ENCODE measurements around the gene RIMS1. TPM values are rescaled to one million over a fixed set of nuclear protein-coding genes. Genes with fewer than 3 reads are reported as not detected.

Gene RIMS1
- total RNA-seq, 4 donors from 2014 or later = 0.17 to 0.89 (median 0.44) TPM

GRCh38 chr6:72350296-72350881 is 464.0 kb downstream of the RIMS1 start:
- H3K36me3 ChIP-seq = no peaks in the 10 kb centered on the region
- no peaks in the 10 kb centered on the region for H3K4me1 ChIP-seq
- no peak overlapping the region for H3K4me3 ChIP-seq (replicated peaks in 1 of 3)
- H3K27ac ChIP-seq = no peak overlapping the region
- H3K27me3 ChIP-seq = no peaks in the 10 kb centered on the region
- DNase-seq = no peak
- H3K9me3 ChIP-seq = no peaks in the 10 kb centered on the region
- intact Hi-C loops (cut with DNase I) = no loop called here
- 70 to 79% methylated on average over 1 of the region's 1 CpG for WGBS, 2 donors
- TF ChIP-seq, protein P1, sequence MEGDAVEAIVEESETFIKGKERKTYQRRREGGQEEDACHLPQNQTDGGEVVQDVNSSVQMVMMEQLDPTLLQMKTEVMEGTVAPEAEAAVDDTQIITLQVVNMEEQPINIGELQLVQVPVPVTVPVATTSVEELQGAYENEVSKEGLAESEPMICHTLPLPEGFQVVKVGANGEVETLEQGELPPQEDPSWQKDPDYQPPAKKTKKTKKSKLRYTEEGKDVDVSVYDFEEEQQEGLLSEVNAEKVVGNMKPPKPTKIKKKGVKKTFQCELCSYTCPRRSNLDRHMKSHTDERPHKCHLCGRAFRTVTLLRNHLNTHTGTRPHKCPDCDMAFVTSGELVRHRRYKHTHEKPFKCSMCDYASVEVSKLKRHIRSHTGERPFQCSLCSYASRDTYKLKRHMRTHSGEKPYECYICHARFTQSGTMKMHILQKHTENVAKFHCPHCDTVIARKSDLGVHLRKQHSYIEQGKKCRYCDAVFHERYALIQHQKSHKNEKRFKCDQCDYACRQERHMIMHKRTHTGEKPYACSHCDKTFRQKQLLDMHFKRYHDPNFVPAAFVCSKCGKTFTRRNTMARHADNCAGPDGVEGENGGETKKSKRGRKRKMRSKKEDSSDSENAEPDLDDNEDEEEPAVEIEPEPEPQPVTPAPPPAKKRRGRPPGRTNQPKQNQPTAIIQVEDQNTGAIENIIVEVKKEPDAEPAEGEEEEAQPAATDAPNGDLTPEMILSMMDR (IDR thresholded peaks at IDR 0.05) = no peak
- no peak for TF ChIP-seq POLR2A (IDR thresholded peaks at IDR 0.05)

DNA sequence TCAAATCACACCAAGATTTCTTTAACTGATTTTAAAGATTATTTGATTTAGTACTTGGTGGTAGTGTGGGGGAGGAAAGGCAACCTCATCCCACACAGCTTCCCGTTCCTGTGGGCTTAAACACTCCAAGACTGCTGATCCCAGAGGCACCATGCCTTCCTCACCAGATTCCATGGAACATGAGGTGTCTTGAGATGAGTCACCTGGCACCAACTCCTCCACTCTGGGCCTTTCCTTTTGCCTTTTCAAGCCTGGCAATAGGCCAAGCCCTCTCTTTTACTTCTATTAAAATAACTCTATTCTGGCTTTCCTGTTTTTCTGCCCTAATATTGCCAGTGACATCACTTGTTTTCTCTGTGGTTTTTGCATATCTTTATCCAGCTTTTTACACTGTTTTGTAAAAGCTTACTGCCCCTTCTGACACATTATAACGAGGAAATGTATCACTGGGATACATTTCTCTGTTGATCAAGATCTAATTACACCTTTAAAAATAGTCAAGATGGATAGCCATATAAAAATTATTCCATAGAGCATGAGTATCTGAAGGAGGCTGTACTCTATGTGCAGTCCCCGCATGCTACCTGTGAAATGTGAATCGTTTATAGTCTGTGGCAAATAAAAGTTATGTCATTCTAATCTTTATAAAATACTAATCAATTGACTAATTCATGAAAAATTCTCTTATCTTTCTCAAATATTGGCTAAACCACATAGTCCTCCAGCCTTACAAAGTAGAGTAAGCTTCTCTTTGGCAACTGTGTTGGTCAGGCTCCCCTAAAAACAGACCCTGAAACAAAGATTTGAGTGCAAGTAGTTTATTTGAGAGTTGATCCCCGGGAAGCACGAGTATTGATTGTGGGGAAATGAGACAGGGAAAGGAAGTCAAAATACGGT is 477.7 kb downstream of the RIMS1 start:
- Histone ChIP-seq H3K9me3 (no peaks in the 10 kb centered on the region), H3K36me3 (no peaks in the 10 kb centered on the region), H3K4me3 (replicated peaks in 1 of 3) (no peak overlapping the region), H3K4me1 (peaks cover 5 to 10% of the 10 kb centered on the region in 2 donors), H3K27me3 (no peaks in the 10 kb centered on the region), H3K27ac (no peak overlapping the region)
- 75 to 84% methylated on average over 7 of the region's 7 CpGs for WGBS, 2 donors
- TF ChIP-seq, protein P1 (IDR thresholded peaks at IDR 0.05) = no peak
- no peak for TF ChIP-seq POLR2A (IDR thresholded peaks at IDR 0.05)
- intact Hi-C loops (cut with DNase I) = no loop called here
- peak; percentile 46 to 62 for DNase-seq

DNA sequence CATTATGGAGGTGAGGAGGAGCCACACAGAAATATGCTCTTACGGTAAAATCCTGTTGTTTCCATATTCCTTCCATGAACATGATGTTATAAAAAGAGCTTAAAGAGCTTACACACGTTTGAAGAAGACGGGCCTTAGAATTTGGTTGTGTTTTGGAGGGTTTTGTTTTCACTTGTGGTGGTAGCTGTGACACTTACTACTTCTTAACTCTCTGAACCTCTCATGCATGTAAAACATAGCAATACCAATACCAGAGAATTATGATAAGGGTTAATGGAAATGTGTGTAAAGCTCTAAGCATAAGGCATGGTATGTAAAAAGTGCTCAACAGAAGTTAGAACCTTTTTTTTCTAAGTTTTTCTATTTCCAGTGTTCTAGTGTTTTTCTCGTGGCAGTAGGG is 479.4 kb downstream of the RIMS1 start:
- no peak for TF ChIP-seq POLR2A (IDR thresholded peaks at IDR 0.05)
- TF ChIP-seq, protein P1 (IDR thresholded peaks at IDR 0.05) = no peak
- H3K27ac ChIP-seq = no peak overlapping the region
- DNase-seq = no peak
- H3K4me1 ChIP-seq = peaks cover 5 to 10% of the 10 kb centered on the region in 2 donors
- no peaks in the 10 kb centered on the region for H3K27me3 ChIP-seq
- H3K9me3 ChIP-seq = no peaks in the 10 kb centered on the region
- 51 to 55% methylated on average over 4 of the region's 4 CpGs for WGBS, 2 donors
- intact Hi-C loops (cut with DNase I) = no loop called here
- no peaks in the 10 kb centered on the region for H3K36me3 ChIP-seq
- H3K4me3 ChIP-seq (replicated peaks in 1 of 3) = no peak overlapping the region

- Histone ChIP-seq H3K4me3 (replicated peaks in 1 of 3) (no peak overlapping the region), H3K27ac (no peak overlapping the region), H3K9me3 (no peaks in the 10 kb centered on the region), H3K36me3 (no peaks in the 10 kb centered on the region), H3K27me3 (no peaks in the 10 kb centered on the region), H3K4me1 (peaks cover 5 to 12% of the 10 kb centered on the region in 2 donors)
- no peak for DNase-seq
- intact Hi-C loops (cut with DNase I) = no loop called here
- TF ChIP-seq, protein P1 (IDR thresholded peaks at IDR 0.05) = no peak
- TF ChIP-seq POLR2A (IDR thresholded peaks at IDR 0.05) = no peak
These were observed 481.1 kb downstream of the RIMS1 start for GRCh38 chr6:72367439-72367838.

DNA sequence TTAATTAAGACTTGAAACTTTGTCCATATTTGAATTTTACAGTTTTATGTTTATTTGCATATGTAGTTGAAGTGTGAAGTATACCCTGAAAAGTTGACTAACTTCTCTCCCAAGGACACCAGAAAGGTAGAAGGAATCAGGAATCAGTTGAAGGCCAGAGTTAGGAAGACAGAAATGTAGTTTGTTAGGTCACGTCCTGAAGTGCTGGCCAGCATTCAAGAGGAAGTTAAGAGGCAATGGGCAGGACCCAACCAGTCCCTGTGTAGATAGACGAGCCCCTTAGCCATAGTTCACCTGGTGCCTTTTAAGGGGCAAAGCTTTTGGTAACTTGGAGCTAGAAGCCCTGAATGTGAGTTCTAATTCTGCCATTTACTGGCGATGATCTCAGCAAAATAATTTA is 485.1 kb downstream of the RIMS1 start:
- no peak overlapping the region for H3K27ac ChIP-seq
- 68 to 80% methylated on average over 3 of the region's 3 CpGs for WGBS, 2 donors
- intact Hi-C loops (cut with DNase I) = no loop called here

More for the DNA sequence above, 485.1 kb downstream of the RIMS1 start:
- TF ChIP-seq, protein P1 (IDR thresholded peaks at IDR 0.05) = no peak
- TF ChIP-seq POLR2A (IDR thresholded peaks at IDR 0.05) = no peak
- Histone ChIP-seq H3K9me3 (no peaks in the 10 kb centered on the region), H3K4me1 (peaks cover 0 to 7% of the 10 kb centered on the region in 2 donors), H3K27me3 (no peaks in the 10 kb centered on the region), H3K4me3 (replicated peaks in 1 of 3) (no peak overlapping the region), H3K36me3 (no peaks in the 10 kb centered on the region)
- no peak for DNase-seq
